ENCODE results near the gene SPDYE2B. TPM values are rescaled to one million over a fixed set of nuclear protein-coding genes. Genes with fewer than 3 reads are reported as not detected.
"Not testable (repeated sequence)": the region's sequence is repeated elsewhere in the genome, so short reads cannot be mapped to it uniquely, and the experiment has no call there.

Gene SPDYE2B
- total and polyA plus RNA-seq, 9 of the 15 experiments (the other 6 are each of a cell fraction or from before 2014, with no cell fraction given), result not detected

GRCh38 chr7:102671166-102671955 is 21.2 kb downstream of the SPDYE2B start, which contains the start of gene POLR2J2:
POLR2J2 (minus strand) TSS chr7:102671663; CDS start chr7:102671601, 62 bp downstream.
- H3K79me2 ChIP-seq (ENCODE audit: control insufficient read depth, insufficient read depth, low read length); FAIRE-seq; H2AFZ ChIP-seq (ENCODE audit: low read depth, low read length); H3K9me1 ChIP-seq (ENCODE audit: control insufficient read depth, insufficient read depth, low read length); CTCF ChIA-PET (ENCODE audit: low intra/inter-chr PET ratio); H3K36me3 ChIP-seq (ENCODE audit: control insufficient read depth, insufficient read depth, low read length); H3K27me3 ChIP-seq (ENCODE audit: control insufficient read depth in 2 of 2, insufficient read depth in 2 of 2, low read length in 2 of 2); H3K9me3 ChIP-seq (replicated peaks; ENCODE audit: control insufficient read depth, insufficient read depth, low read depth, low read length); BruUV-seq (replicated peaks); H3K4me1 ChIP-seq (replicated peaks in 1 of 2; ENCODE audit: control insufficient read depth in 2 of 2, insufficient read depth in 2 of 2, low read length in 2 of 2); H4K20me1 ChIP-seq (replicated peaks; ENCODE audit: control insufficient read depth, insufficient read depth, low read length); intact Hi-C loops (cut with micrococcal nuclease); POLR2A ChIA-PET; H3K27ac ChIP-seq (ENCODE audit: extremely low read depth, low read depth, low read length); TF ChIP-seq ZBTB40 (CRISPR knock-in tag; IDR thresholded peaks at IDR 0.05): not testable (repeated sequence)
- WGBS (ENCODE audit: insufficient coverage, low coverage, missing lambda C conversion rate), result 8% methylated on average over 2 of the region's 63 CpGs
- Histone ChIP-seq H3K9ac (ENCODE audit: insufficient read depth in 1 of 2, low read depth in 2 of 2, low read length in 2 of 2) (peak within 1 kb of the TSS; percentile 41 to 78; a peak in 3 of 4 replicates), H3K4me3 (peak within 1 kb of the TSS; percentile 43), H3K4me2 (ENCODE audit: insufficient read depth, low read length) (peak within 1 kb of the TSS; percentile 32; the same call in 1 of the 2 replicates)
- in situ Hi-C loops (cut with MboI), result loop anchor here (25.0 kb wide), 2 partner anchors 209 to 359 kb away; partner anchors contain the start of genes ALKBH4 and LRWD1
- DNase-seq (ENCODE audit: extremely low read depth in 1 of 4, low spot score in 3 of 4) (peak; percentile 86 to 91 (median 87)), ATAC-seq (peak; percentile 91)
- TF ChIP-seq POLR2A (conservative IDR thresholded peaks at IDR 0.05) (peak; percentile 29; the same call in 1 of the 2 replicates), SP2 (IDR thresholded peaks at IDR 0.05; ENCODE audit: extremely low read depth, low read depth, low read length, poor library complexity, severe bottlenecking) (peak; percentile 11), ELF1 (tag; IDR thresholded peaks at IDR 0.05) (peak; percentile 37; the same call in 1 of the 2 replicates), PHF8 (IDR thresholded peaks at IDR 0.05; ENCODE audit: borderline replicate concordance, low read length) (peak; percentile 30; the same call in 1 of the 2 replicates), ZBTB40 (IDR thresholded peaks at IDR 0.05) (peak; percentile 39; the same call in 1 of the 2 replicates), SIN3B (IDR thresholded peaks at IDR 0.05; ENCODE audit: low read depth) (peak; percentile 32; the same call in 1 of the 2 replicates), CTCFL (IDR thresholded peaks at IDR 0.05; ENCODE audit: borderline replicate concordance, insufficient read depth, low read depth, low read length, poor library complexity, severe bottlenecking) (peak; percentile 73), NRF1 (conservative IDR thresholded peaks at IDR 0.05 in 1 of 2, IDR thresholded peaks at IDR 0.05 in 1 of 2) (peak; percentile 85 to 87)
